Hepatocyte (in vitro differentiated cells): ENCODE data around the gene OR6N1.

Experiments
- CTCF ChIP-seq: fragments of 200-600 bp; sonication (generic); IDR thresholded peaks from 2 replicates; pipeline ENCODE4 v1.5.1; 2016; ENCODE audit warnings: antibody characterized with exemption, mild to moderate bottlenecking; ENCODE audit not compliant: poor library complexity
- EZH2 ChIP-seq: fragments of 200-600 bp; sonication (generic); IDR thresholded peaks from 2 replicates; pipeline ENCODE4 v1.6.1; 2016; ENCODE audit warnings: antibody characterized with exemption, mild to moderate bottlenecking, borderline replicate concordance
- EZH2phosphoT487 ChIP-seq: fragments of 200-600 bp; sonication (generic); IDR thresholded peaks from one replicate; pipeline ENCODE4 v1.6.1; 2018; ENCODE audit warnings: antibody characterized with exemption, mild to moderate bottlenecking, low read depth, moderate library complexity; ENCODE audit not compliant: unreplicated experiment, severe bottlenecking

- no peak for TF ChIP-seq EZH2phosphoT487
- TF ChIP-seq CTCF: no peak
- no peak for TF ChIP-seq EZH2
These were observed 22.3 kb upstream of the OR6N1 start for GRCh38 chr1:158794247-158794646.
